Measurements from ENCODE around the gene LCE5A. TPM values are rescaled to one million over a fixed set of nuclear protein-coding genes. Genes with fewer than 3 reads are reported as not detected.
"Not testable (repeated sequence)": the region's sequence is repeated elsewhere in the genome, so short reads cannot be mapped to it uniquely, and the experiment has no call there.

The LCE5A gene, protein sequence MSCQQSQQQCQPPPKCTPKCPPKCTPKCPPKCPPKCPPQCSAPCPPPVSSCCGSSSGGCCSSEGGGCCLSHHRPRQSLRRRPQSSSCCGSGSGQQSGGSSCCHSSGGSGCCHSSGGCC
- total RNA-seq = not detected in 2 replicates

DNA sequence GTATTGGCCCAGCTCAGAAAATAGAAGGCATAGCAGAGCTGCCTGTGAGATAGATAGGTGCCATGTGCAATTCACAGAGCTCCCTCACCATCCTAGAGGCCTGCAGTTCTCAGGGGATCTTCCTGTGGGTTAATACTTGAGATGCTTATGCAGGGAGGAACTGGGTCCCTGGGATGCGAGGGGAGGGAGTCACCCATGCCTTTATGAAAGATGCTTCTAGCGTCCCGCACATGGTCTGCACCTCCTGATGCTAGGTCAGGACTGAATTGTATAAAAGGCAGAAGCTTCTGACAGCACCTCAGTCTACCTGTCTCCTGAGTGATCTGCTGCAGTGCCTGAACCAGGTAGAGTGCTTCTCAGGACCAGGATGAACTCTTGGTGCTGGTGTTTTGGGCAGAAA, at the start of gene LCE5A:
Gene LCE5A, plus strand, starts transcription at position 301 of the 400 bp plus-strand sequence. CDS start 732 bp downstream, outside the sequence.
- DNase-seq (ENCODE audit: low read depth, low spot score) = no peak

DNA sequence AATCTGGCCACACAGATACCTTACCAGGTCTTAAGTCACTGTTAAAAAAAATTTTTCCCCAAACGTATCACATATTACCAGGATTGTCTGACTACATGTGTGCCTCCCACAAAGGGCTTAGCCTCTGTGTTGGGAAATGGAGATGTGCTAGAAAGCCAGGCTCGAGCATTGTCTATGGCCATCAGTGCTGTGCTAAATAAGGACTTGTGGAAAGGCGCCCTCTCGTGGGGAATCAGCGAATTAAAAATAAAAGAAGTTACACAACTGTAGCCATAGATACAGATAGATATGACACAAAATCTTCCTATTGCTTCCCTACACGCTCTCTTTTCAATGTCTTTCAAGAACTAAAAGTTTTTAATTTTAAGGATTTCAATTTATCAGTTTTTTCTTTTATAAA, 49.1 kb upstream of the LCE5A start:
- DNase-seq (ENCODE audit: low read depth, low spot score) = peak; percentile 30

DNA sequence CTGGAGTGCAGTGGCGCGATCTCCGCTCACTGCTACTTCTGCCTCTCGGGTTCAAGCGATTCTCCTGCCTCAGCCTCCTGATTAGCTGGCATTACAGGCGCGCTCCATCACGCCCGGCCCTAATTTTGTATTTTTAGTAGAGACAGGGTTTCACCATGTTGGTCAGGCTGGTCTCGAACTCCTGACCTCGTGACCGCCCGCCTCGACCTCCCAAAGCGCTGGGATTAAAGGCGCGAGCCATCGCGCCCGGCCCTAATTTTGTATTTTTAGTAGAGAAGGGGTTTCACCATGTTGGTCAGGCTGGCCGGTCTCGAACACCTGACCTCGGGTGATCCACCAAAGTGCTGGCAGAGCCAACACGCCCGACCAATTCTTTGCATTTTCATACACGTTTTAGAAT, 48.0 kb upstream of the LCE5A start:
- DNase-seq (ENCODE audit: low read depth, low spot score) = no peak

DNA sequence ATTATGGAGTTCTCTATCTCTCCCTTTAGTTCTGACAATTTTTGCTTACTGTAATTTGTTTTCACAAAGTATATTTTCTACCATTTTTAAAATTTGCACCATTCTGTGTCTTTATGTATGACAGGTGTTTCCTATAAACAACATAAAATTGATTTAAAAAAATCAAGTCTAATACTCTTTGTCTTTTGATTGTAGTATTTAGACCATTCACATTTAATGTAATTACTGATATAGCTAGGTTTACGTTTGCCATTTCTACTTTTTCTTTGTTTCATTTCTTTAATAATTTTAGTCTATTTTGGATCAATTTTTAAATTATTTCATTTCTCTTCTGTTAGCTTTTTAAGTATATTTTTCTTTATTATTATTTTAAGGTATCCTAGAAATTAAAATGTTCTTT, 44.4 kb upstream of the LCE5A start:
- no peak for DNase-seq (ENCODE audit: low read depth, low spot score)

DNA sequence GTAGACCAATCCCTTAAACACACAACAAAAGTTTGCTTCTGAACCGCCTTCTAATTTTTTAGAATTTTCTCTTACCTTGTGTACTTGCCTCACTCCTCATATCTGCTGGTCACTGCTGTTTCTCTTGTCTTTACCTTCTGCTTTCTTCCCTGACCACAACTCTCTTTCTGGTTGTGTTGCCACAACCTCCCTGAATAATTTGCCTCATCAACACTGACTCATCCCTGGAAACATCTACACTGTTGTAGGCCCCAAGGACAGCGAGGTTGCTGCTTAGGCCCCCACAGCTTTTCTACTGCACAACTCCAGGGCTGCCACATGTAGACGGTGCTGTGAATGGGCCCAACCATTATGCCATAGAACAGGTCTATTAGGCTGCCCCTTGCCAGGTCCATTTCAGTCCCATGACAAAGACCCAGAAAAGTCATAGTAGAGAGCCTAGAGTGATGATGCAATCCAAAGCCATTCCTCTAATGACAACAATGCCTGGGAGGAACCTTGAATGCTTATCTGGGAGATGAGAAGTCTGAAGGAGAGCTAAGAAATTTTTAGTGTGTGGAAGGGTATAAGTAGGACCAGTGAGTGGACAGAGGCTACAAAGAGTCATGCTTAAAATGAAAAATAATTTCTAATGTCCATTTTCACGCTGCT, 36.6 kb upstream of the LCE5A start:
- no peak for DNase-seq (ENCODE audit: low read depth, low spot score)

DNA sequence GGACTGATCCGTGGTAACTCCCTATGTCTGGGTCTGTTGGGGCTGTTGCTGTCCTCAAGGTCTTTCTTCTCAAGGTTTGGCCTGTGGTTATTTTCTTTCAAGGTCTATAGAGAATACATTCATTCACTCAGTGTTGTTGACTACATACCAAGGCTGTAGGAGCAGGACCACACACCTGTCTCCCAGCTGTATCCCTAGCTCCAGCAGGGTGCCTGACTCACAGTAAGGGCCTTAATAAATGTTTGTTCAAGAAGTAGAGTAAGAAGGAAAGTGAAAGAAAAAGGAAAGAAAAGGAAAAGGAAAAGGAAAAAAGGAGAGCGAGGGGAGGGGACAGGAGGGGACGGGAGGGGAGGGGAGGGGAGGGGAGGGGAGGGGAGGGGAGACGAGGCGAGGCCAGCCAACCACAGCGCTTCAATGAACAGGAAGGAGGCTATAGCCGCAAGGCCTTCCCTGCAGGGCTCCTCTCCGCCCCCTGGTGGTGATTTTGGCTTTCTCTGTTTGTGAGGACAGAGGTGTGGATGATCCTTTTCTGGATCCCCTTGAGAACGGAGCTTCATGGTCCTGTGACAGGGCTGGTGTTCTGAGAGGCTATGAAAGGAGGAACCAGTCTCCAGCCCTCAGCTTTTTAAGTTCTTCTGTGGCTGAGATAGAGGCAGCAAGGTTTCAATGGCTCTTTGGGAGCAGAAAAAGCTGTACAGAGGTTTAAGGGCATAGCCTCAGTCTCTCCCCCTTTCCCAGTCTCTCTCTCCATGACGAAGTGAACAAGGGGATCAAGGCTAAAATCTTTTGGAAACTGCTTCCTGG, 30.6 kb upstream of the LCE5A start:
- no peak for DNase-seq (ENCODE audit: low read depth, low spot score)

DNA sequence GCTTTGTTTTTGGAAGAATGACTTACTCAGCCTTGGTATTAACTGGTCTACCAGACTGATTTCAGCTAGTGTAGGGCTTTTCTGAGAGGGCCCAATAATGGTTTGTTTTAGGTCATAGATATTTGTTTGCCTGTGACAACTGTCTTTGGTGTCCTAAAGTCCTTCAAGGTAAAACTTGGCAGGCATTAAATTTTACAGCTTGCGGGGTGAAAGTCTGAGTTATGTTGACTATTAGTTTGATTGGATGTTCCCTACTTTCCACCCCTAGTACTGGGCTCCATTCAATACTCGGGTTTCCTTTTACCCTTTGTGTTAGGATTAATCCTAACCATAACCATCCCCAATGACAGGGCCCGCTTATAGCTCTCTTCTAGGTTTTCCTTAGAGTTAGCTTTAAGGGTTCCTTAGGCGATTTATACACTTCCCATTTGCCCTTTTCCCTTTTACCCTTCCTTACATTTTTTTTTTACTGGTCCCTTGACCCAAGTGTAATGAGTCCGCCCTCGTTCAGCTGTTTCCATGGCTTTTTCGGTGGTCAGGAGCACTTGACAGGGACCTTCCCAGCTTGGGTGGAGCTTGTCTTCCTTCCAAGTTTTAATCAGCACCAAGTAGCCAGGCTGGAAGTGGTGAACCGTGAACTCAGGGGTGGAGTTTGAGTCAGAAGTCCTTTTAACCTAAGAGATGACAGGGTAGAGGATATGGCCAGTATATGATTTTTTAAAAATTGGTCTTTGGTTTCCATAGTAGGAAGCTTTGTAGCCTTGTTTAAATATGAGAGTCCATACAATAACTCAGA, 28.5 kb upstream of the LCE5A start:
- DNase-seq (ENCODE audit: low read depth, low spot score) = no peak

DNA sequence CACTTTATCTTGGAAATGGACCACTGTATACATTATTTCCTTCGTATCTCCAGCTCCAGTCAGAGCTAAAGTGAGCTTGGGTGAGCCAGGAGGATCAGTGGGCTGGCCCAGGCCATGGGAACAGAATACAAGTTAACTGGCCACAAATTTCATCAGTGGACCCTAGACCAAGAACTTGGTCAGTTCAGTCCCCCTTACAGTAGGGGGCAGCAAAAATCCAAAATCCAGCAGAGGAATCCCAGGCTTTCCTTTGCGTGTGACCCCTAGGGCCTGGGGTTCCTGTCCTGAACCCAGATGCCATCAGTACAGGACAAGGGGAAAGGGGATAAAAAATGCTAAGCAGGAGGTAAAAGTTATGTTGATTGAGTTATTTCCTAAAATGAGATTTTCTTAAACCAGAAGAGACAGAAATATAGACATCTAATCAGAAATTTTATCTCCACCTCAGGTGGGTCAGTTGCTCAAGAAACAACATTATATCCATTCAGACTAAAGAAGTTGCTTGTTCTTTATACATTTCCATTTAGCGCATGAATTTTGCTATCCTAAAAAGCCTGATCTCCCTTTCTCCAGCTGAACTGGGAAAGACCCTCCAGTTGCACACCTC, 24.1 kb upstream of the LCE5A start:
- DNase-seq (ENCODE audit: low read depth, low spot score) = no peak

DNA sequence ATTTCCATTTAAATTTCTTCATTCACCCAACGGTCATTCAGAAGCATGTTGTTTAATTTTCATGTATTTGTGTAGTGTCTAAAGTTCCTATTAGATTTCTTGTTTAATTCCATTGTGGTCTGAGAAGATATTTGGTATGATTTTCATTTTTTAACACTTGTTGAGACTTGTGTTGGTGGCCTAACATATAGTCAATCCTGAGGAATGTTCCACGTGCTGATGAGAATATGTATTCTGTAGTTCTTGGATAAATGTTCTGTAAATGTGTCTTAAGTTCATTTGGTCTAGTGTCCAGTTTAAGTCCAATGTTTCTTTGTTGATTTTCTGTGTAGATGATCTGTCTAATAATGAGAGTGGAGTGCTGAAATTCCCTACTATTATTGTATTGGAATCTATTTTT, 22.7 kb upstream of the LCE5A start:
- DNase-seq (ENCODE audit: low read depth, low spot score) = no peak

DNA sequence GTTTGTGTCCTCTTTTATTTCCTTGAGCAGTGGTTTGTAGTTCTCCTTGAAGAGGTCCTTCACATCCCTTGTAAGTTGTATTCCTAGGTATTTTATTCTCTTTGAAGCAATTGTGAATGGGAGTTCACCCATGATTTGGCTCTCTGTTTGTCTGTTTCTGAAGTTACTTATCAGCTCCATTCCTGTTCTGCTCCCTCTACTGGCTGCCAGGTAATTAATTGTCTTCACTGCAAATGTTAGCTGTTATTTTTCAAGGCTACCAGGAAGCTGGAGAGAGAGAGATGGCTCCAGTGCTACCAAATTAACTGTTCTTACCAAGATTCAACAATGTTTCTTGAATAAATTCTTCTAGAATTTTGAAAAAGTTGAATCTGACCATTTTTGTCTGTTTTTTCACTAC, 19.1 kb upstream of the LCE5A start:
- not testable (repeated sequence) for DNase-seq (ENCODE audit: low read depth, low spot score)

DNA sequence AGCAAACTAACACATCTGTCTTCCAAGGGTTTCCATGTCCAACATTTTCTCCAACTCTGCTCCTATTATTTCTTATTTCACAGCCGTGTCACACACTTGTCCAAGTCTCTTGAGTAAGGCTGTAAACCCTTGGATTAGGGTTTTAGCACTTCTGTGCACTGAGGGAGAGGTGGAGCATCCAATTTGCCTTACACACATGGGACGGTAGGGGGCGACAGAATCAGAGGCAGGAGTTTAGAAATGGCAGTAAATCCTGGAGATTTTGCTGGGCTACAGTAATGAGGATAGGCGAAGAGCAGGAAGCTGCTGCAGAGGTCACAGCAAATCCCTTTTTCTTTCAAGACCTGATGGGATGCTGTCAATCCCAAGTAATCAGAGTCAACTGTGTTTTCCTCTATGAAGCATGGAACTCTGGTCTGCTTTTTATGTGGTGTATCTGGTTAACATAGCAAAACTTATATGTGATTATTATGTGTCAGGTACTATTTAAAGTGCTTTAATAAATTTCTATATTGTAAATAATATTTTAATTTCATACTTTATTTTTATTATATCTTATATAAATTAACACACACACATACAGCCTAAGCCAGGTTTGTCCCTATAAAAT, 15.4 kb upstream of the LCE5A start:
- no peak for DNase-seq (ENCODE audit: low read depth, low spot score)

DNA sequence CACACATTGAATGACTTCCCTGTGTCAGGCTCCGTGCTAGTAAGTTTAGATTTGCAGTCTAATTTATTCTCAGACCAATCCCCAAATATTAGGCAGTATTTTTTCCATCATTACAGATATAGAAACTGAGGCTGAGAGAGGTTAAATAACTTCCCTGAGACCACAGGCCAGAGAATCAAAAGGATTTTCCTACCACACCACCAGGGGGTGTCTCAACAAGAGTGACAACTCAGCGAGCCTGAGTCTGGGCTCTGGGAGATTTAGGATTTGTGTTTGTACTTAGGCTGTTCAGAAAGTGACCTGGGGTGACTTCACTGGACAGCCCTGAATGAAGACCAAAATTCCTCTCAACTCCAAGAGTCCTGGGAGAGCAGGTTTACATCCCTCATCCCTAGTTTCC, 13.3 kb upstream of the LCE5A start:
- no peak for DNase-seq (ENCODE audit: low read depth, low spot score)

DNA sequence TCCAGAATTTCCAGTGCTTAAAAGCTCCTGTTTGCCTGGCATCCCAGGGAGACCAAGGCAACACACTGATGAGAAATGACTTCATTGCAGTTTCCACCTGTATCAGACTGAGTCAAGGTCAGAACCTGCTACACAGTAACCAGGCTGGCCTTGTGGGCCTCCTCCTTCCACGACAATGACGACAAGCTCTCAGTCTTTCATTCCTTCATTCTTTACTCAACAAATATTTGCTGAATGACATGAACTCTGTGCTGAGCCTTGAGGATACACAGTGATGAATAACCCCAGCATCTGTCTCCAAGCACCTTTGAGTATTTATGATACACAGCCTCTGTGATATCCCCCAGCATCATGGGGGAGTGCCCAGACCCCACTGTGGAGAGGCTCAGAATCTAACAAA, 8.9 kb upstream of the LCE5A start:
- no peak for DNase-seq (ENCODE audit: low read depth, low spot score)

DNA sequence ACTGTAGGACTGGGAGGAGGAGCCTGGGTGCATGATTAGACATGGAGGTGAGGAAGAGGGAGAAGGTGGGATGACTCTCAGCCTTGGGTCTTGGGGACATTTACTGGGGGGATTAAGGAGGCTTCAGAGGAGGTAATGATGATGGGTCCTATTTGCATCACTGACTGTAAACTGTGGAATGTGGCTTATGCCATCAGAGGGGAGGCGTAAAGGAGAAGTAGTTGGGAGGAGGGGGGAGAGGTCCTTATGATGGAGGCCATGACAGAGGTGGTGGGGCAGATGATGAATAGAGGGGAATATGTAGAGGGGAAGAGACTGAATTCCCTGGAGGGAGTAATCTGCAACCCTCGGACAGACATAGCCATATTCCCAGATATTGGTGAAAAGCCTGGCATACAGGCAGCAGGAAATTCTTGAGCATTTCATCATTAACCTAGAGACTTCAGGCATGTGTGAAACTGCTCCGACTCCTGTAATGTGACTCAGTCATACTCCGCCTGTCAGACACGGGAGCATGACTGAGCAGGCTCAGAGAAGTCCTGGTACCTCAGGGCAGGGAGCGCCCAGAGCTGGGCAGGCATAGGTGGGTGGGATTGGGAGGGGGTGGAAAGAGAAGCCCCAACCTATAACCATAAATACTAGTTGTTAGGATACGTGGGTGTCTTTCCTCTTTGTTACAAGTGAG, 8.0 kb upstream of the LCE5A start:
- no peak for DNase-seq (ENCODE audit: low read depth, low spot score)

DNA sequence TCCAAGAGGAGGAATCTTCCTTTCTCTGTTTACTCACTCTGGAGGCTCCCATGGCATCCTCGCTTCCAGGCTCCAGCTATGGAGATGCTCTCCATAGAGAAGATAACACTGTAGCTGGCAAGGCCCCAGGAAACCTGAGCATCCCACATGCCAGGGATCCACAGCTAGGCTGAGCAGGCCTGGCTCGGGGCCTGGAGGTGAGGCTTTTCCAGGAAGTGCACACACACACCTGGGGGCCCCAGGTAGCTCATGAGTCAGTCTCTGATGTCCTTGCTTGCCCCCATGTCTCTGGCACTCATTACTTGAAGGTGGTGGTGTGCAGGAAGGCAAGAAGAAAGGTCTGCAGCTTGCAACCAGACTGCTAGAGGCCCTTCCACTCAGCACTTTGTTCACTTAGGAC, 5.5 kb upstream of the LCE5A start:
- no peak for DNase-seq (ENCODE audit: low read depth, low spot score)

DNA sequence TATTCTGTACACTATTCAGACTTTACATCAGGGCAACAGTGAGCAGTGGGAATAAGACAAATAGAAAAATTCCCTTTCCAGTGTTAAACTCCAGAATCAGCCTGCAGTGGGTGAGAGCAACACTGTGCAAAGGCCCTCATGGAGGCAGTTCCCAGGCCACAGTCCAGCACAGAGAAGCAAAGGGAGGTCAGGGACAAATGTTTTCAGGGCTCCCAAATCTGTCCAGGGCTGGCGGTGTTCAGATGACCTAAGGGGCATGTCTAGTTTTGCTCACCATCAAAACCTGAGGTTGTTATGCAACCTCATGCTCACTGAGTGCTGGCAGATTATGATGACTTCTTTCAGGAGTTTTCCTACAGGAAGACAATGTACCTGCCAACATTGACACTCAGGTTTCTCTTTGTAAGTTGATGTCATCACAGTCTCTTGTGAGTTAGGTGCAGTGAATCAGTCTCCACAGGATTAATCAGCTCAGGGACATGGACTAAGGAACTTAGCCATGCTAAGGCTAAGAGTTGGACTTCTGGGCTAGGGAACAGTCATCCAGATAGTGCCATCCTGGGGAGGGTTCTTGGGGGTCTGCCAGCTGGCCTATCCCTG, 3.6 kb upstream of the LCE5A start:
- DNase-seq (ENCODE audit: low read depth, low spot score) = no peak

DNA sequence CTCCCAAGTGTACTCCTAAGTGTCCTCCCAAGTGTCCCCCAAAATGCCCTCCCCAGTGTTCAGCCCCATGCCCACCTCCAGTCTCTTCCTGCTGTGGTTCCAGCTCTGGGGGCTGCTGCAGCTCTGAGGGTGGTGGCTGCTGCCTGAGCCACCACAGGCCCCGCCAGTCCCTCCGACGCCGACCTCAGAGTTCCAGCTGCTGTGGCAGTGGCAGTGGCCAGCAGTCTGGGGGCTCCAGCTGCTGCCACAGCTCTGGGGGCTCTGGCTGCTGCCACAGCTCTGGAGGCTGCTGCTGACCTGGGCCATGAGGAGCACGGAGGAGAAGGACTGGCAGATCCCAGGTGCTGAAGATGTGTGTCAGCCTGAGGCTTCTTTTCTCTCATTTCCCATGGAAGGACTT, 993 bp downstream of the LCE5A start:
- DNase-seq (ENCODE audit: low read depth, low spot score) = no peak

DNA sequence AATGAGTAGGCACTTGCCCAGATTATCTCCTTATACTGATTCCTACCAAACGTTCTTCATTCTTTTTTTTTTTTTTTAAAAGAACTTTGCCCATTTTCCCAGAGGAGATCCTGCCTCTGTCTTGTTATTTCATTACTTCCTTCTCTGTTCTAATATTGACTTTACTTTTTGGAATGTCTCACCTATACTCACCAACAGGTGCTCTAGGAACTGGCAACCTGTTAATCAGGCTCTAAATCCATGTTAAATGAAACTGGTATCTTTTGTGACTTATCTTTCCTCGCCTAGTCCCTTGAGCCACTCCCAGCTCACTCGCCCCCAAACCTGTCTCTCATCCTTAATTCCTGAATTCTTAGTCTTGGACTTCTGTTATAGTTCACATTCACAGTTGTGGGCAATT, 2.5 kb downstream of the LCE5A start:
- DNase-seq (ENCODE audit: low read depth, low spot score) = no peak

DNA sequence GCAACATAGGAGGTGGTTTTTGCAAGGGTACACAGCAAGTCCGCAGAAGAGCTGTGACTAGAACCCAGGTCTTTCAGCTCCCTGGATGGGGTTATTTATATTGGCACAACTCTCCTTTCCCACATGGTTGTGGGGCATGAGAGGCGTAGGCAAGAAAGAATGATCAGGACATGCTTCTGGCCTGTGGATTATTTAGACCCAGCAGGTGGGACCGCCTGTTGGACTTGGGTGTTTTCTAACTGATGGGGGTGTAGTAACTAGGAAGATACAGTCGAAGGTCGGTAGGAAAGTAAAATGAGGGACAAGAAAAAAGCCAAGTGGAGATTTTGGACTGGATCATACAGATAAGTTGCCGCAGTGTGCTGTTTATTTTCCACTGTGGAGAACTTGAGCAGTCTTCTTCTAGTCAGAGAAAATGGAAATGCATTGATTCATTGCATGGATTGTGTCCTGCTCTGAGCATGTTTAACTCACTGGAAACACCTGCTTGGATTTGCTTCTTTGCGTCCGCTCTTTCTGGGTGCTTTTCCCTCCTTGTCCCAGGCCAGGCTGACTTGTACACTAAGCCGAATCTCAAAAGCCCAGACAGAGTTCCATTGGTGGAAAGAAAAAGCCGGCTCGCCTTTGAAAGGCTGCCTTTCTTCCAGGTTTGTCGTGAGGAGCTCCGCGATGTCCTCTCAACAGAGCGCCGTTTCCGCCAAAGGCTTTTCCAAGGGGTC, 4.3 kb downstream of the LCE5A start:
- DNase-seq (ENCODE audit: low read depth, low spot score) = no peak

DNA sequence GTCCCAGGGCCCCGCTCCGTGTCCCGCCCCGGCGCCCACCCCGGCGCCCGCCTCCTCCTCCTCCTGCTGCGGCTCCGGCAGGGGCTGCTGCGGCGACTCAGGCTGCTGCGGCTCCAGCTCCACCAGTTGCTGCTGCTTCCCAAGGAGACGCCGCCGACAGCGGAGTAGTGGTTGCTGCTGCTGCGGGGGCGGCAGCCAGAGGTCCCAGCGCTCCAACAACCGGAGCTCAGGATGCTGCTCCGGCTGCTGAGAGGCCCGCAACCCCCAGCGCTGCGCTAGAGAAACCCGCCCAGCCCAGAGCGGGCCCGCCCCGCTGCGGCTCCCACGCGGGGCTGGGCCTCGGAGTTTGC, 4.8 kb downstream of the LCE5A start:
- DNase-seq (ENCODE audit: low read depth, low spot score) = no peak
